Pons (tissue), 1 donor: ENCODE measurements around the gene PLB1.

Source experiments
- DNase-seq: peaks from one replicate; pipeline ENCODE4 v3.0.0-alpha.2; 2016; ENCODE audit warnings: low spot score

PLB1 gene

DNA sequence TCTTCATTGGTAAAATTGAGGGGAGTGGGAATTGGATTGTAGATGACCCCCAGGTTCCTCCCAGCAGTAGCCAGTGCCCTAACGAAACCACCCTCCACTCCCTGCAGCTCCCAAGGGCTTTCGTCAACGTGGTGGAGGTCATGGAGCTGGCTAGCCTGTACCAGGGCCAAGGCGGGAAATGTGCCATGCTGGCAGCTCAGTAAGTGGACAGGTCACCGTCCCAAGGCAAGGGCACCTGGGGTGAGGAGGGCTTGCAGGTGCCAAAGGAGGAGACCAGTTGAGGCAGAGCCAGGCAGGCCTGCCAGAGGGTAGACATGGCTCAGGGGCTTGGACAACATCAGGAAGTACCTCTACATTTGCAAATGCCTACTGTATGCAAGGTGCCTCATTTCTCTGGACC is 133.1 kb downstream of the PLB1 start:
- DNase-seq: no peak

DNA sequence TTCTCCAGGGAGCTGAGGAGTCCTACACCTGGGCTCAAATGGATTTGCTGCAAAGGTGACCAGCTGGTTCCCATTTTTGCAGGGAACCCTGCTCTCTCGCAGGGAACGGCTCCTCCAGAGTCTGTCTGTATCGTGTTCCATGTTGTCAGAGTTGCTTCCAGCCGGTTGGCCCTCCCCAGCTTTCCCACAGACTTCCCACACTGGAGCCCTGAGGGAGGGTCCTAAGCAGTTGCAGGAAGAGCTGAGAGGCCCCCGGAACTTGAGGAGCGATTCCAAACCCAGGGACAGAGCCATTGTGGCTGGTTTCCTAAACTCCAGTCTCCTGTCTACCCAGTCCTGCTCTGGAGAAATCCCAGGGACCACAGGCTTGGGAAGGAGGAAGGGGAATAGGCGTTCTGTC is 134.1 kb downstream of the PLB1 start:
- DNase-seq: no peak

DNA sequence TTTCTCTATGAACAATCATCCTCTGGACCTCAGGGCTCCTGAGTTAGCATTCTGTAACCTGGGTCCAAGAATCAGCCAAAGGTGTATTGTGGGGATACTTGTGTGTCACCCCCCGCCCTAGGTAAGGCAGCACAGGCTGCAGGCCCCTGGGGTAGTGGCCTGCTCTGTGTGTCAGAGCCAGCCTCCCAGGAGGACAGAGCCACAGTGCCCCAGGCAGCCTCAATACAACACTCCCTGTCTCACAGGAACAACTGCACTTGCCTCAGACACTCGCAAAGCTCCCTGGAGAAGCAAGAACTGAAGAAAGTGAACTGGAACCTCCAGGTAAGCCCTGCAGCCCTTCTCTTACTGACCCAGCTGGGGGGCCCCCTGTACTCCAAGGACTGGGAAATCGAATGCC is 134.5 kb downstream of the PLB1 start:
- DNase-seq: no peak

DNA sequence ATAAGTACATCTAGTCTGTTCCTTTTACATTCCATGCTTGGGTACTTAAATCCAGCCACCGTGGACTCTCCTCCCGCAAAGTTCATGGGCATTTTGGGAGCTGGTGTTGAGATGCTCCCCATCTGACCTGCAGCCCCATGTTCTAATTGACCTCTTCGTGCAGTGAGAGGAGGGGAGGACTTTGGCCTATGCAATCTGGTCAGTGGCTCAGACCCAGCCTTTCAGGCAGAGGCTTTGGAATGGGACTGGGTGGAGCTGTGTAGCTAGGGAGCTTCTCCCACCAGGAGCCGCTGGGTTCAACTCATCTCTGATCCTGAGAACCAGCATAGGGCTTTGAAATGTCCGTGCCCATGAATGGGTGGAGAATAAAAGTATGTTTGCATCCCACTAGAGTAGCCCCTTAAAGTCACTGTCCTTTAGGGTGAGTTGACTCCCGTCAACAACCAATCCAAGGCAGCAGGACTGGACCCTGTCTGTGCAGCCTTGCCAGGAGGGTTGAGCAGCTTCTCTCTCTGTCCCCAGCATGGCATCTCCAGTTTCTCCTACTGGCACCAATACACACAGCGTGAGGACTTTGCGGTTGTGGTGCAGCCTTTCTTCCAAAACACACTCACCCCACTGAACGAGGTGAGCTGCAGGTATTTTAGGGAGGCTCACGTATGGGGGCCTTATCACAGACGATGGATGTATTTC is 135.8 kb downstream of the PLB1 start:
- DNase-seq: no peak

DNA sequence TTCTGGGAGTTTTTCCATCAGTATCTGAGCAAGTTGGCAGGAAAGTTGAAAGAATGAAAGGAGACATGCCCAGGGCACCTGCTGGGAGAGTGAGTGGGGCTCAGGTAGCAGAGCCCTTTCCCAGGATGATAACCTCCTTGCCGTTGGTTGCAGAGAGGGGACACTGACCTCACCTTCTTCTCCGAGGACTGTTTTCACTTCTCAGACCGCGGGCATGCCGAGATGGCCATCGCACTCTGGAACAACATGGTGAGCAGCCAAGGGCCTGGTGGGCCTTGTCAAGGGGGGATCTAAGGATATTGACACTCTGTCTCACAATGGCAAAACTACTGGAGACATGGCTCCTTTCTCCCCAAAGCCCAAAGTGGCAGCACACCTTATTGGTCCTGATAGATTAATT is 136.9 kb downstream of the PLB1 start:
- DNase-seq: no peak

DNA sequence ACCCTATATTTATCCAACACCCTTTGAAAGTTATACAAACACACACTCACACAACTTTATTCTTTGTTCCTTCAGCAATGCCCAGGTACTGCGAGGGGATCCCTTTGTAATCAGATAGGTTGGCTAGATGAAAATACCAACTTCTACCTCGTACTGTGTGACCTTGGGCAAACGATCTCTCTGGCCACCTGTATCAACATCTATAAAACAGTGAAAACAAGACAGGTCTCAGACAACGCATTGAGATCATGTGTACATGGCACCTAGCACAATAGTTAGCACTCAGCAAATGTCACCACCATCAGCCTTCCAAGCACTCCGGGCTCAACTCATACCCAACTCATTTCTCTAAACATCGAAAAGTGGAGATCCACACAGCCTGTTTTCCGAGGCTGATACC is 137.3 kb downstream of the PLB1 start:
- no peak for DNase-seq

DNA sequence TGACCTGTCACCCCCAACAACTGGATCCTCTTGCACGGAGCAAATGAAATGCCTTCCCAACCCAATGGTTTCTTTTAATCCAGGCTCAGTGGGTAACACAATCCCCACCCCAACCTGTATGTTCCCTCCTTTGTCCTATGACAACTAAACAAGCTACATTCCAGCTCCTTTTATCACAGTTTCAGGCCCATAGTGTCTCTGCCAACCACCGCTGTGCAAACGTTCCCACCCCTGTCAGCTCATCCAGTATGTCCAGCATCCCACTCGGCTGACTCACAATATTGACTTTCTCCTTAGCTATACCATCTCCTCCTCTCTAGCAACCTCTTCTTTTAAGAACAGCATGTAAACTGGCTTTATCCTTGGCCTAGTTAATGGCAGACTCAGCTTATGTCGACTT is 137.9 kb downstream of the PLB1 start:
- DNase-seq: no peak

DNA sequence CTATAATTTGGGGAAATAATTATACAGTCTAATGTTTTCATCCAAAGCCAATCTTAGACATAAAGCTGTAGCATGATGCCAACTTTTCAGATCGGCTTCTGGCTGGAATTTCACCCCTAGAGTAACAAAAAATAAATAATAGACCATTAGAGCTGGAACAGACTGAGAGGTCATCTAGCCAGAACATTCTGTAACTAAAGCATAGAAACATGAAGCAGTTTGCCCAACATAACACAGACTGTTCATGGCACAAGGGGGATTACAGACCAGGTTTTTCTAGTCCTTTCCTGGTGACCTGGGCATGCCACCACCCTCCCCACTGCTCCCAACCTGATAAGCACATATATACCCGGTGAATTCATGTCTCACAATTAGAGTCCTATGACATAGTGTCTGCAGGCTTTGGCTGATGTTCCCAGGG is 139.3 kb downstream of the PLB1 start:
- DNase-seq: no peak

DNA sequence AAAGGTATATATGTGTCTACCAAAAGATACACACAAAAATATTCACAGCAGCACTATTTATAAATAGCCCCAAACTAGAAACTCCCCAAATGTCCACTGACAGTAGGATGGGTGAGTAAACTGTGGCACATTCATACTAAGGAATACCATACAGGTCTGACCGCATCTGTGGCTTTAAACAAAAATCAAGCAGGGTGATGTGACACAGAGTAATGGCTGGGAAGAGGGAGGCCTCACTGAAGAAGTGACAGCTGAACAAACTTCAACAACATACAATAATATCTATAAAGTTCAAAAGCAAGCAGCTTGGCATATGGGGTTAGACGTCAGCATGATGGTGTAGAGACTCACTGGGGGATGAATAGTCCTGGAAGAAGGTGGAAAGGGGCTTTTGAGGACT is 140.6 kb downstream of the PLB1 start:
- DNase-seq: no peak

DNA sequence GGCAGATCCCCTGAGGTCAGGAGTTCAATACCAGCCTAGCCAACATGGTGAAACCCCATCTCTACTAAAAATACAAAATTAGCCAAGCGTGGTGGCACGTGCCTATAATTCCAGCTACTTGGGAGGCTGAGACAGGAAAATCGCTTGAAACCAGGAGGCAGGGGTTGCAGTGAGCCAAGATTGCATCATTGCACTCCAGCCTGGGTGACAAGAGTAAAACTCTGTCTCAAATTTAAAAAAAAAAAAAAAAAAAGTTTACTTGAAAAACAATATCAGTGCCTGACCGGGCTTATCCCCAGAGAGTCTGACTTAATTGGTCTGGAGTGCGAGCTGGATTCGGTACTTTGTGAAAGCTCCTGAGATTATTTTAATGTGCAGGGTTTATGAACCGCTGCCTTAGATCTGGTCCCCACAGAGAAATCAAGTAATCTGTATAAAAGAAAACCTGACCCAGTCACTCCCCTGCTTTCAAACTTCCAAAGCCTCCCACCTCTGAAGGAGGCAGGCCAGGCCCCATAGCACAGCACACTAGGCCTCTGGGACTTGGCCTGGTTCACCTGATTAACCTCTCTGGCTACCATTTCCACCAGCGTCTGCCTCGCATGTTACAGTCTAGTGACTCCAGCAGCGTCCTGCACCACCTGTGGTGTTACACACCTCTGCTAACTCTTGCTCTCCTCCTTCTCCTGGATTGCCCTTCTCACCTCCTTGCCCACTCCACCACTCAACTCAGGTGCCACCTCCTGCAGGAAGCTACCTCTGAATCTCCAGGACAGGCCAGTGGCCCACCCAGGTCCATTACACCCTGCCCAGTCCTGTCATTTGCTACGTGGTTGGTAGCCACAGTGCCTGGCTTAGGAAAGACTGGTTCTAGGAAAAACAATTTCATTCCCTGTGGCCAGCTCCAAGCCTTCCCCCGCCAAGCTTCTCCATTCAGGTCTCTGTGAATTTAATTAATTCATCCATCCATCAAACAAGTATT is 141.5 kb downstream of the PLB1 start:
- DNase-seq: no peak

DNA sequence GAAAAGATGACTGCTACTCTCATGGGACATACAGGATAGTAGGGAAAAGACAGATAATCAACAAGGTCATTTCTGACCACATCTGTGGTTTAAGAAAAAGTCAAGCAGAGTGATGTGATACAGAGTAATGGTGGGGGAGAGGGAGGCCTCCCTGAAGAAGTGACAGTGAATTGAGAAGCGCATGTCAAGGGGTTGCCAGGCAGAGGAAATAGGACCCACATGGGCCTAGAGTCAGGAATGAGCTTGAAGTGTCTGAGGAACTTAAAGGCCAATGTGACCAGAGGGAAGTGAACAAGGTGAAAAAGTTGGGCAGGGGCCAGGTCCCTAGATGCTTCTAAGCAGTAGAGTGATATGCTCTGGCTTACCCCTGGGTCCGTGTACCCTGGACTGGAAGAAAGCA is 142.2 kb downstream of the PLB1 start:
- no peak for DNase-seq

DNA sequence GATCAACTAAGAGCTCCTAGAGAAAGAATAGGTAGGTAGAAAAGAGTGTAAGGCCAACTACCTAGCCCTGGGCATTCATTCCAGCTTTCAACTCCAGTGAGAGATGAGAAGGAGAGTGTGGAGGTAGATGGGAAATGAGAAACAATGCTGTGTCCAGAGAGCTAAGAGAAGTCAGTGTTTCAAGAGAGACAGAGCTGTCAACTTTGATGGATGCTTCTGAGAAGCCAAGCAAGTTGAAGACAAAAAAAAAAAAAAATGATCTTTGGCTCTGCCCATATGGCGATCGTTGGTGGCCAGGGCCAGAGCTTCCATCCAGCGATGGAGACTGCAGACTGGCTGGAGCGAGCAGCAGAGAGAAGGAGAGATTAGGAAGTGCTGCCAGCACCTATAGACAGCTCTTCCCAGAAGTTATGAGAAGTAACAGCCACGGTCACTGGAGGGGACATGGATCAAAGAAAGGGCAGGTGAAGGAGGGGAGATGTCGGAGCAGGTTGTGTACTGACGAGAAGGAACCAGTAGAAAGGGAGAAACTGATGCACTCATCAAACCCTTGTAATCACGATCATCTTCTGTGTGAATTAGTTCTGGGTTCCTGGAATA is 143.3 kb downstream of the PLB1 start:
- DNase-seq: no peak

DNA sequence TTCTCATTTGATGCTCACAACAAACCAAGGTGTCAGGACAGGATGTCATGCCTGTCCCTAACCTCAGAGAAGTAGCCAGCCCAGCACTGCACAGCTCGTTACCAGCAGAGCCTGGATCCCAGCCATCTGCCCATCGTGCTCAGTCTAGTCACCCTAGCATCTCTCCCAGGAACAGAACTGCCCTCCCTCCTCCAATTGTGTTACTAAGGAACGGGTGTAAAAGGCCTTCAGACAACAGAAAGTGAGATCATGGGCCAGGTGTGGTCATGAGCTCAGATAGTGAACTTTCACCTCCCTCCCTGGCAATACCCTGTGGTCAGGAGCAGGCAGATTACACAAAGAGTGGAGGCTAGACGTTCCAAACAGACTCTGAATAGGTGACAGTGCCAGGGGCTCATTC is 144.0 kb downstream of the PLB1 start:
- DNase-seq: no peak

DNA sequence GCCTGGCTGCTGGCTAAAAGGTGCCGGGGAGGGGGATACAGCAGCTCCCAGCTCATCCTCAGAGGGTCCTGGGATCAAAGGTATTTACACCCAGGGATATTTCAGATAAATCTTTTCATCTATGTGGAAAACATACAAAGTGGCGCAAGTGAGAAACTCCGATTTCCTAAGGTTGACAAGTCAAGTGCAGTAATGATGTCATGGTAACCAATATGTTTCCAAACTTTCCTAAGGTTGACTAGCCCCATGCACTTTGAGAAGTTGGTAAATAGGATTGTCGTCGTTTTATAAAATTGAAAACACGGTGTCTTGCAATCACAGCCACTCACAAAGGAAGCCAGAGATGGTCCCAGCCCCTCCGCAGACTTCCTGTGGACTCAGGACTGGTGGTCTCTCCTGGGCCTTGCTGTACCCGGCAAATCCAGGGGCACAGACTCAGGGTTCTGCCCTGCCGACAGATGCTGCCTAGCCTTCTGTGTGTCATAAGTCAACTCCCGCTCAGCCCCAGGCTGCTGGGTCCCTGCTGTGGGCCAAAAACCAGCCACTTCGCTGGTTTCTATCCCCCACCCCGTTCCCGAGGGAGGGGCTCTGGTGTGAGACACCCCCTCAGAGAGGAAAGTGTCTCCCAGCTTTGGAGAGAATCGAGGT is 144.5 kb downstream of the PLB1 start:
- DNase-seq: no peak

DNA sequence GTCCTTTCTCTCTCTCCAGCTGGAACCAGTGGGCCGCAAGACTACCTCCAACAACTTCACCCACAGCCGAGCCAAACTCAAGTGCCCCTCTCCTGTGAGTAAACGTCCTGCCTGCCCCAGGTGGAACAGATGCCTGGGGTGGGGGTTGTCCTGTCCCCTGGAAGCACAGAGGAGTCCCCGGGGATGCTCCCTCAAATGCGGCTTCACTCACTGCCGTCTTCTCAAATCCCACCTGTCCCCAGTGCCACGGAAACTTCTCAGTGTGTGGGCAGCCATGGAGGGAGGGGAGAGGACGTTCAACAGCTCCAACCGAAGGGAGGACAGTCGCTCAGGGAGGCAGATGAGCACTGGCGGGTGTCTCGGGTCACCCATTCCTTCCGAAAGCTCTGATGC is 145.0 kb downstream of the PLB1 start:
- DNase-seq: no peak

DNA sequence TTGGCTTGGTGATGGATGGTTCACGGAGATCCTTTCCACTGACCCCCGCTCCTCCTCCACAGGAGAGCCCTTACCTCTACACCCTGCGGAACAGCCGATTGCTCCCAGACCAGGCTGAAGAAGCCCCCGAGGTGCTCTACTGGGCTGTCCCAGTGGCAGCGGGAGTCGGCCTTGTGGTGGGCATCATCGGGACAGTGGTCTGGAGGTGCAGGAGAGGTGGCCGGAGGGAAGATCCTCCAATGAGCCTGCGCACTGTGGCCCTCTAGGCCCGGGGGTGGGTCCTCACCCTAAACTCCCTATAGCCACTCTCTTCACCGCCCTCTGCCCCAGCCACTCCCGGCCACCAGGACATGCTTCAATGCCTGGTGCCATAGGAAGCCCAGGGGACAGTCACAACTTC is 146.9 kb downstream of the PLB1 start:
- DNase-seq: no peak

DNA sequence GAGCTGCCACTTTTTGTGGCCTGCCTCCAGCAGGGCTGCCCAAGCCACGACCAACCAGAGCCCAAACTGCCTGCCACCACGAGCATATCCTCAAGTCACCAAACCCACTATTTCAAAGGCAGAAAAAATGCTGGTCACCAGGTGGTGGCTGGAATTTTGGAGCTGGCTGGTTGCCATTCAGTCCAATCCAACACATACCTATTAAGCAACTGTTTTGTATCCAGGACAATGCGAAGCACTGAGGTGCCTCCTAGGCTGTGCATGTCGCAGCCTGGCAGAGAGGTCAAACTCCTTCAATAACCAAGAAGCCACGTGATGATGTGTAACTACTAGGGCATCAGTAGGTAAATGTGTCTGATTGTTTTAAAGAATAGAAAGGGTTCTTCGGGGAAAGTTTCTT is 147.5 kb downstream of the PLB1 start:
- DNase-seq: no peak

DNA sequence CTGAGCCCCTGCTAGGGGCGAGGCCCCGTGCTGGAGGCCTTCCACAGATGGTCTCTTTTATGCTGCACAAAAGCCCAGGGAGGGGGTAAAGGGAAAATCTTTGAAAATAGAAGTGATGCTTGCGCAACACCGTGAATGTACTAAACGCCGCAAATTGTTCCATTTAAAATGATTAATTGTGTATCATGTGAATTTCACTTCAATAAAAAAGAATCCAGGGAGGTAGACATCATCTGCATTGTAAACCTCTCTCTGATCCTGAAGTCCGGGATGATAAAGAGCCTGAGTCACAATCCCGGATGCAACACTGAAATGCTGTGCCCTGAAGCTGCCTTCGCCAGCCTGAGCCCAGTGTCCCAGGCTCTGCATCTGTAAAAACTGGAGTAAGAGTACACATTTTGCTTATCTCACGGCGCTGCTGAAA is 148.1 kb downstream of the PLB1 start:
- no peak for DNase-seq

DNA sequence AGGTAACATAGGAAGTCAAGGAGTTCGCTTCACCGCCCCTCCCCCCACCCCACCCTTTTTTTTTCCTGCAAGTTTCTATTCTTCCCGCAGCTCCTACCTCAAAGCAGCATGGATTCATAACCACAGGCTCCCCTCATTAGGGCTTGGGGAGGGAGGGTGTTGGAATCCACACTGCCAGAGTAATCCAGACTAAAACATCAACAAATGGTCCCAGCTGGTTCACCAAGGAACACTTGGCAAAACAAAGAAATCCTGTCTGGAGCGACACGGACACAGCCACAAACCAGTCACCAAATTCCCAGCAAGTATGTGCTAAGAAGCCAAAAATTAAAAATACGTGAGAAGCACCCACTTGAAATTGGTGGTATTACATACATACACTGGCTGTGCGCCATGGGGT is 148.9 kb downstream of the PLB1 start:
- no peak for DNase-seq

DNA sequence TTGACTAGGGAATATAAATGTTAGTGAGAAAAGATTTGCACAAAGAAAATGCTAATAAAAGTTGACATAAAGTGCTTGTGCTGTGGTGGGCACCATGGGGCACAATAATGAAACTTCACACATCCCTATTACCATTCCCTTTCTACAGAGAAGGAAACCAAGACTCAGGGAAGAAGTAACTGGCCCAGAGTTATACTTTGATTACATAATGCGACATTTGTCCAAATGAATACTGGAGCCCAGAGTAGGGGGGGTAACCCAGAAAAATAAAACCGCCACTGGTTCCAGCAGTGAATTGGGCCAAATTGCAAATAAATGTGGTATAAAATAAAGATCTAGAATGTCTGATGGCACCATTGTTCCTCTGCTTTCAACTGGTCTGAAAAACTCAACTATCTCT is 149.7 kb downstream of the PLB1 start:
- no peak for DNase-seq

DNA sequence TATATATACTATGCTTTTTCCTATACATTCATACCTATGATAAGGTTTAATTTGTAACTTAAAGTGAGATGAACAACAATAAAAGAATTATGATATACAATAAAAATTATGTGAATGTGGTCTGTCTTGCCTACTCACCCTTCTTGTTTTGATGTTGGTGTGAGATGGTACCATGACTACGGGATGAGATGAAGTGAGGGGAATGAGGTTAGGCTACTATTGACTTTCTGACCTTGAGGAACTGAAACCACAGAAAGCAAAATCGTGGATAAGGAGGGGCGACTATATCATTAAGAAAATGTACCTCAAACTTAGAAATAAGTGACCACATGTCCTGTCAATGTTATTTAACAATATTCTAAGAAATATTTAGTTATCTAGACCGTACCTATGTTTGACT is 151.8 kb downstream of the PLB1 start:
- DNase-seq: no peak

DNA sequence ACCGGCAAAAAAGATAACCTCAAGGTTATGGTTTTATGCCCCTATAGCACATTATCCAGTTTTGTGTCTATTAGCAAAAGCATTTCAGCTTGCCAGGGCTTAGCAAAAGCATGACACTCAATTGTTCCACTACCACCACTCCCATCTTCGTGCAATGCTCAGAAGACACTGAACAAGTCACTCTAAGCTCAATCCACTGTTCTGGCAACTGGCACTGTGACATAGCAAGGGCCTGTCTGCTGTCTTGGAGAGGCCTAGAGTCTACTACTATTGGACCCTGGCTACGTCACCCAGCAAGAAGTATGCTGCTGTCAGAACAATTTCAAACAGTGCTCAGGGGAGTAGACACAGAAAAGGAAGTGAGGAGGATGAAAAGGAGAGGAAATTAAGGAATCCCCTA is 152.3 kb downstream of the PLB1 start:
- no peak for DNase-seq
